ENCODE data around the gene ZIC1. TPM values are rescaled to one million over a fixed set of nuclear protein-coding genes. Genes with fewer than 3 reads are reported as not detected.

Gene ZIC1
- total RNA-seq, 1 experiment from 2014 or later = not detected

- POLR2A ChIA-PET = no interaction called here
- Histone ChIP-seq H3K4me3 (replicated peaks in 1 of 2; ENCODE audit: low read depth in 1 of 2, low read length in 2 of 2) (no peak overlapping the region), H2AFZ (ENCODE audit: low read depth, low read length, poor library complexity, severe bottlenecking) (no peak overlapping the region), H3K79me2 (ENCODE audit: insufficient read depth, low read length) (no peaks in the 10 kb centered on the region), H3K4me1 (ENCODE audit: control insufficient read depth in 1 of 2, insufficient read depth in 2 of 2, low read length in 2 of 2) (no peaks in the 10 kb centered on the region), H3K9me3 (ENCODE audit: control insufficient read depth in 1 of 2, insufficient read depth in 1 of 2, low read depth in 1 of 2, low read length in 2 of 2) (no peaks in the 10 kb centered on the region), H3K27ac (ENCODE audit: low read depth, low read length) (no peak overlapping the region), H4K20me1 (ENCODE audit: insufficient read depth) (no peaks in the 10 kb centered on the region), H3K4me2 (ENCODE audit: low read length) (no peak overlapping the region), H3K36me3 (ENCODE audit: control insufficient read depth in 1 of 2, insufficient read depth in 2 of 2, low read length in 2 of 2) (no peaks in the 10 kb centered on the region), H3K9me2 (ENCODE audit: insufficient read depth) (no peaks in the 10 kb centered on the region), H3K27me3 (ENCODE audit: insufficient read depth, low read length) (no peaks in the 10 kb centered on the region), H3K9ac (ENCODE audit: low read length) (no peak overlapping the region)
- TF ChIP-seq CTCF (IDR thresholded peaks at IDR 0.05 in 2 of 3, conservative IDR thresholded peaks at IDR 0.05 in 1 of 3; ENCODE audit: borderline replicate concordance in 1 of 3, insufficient read depth in 1 of 3, low read depth in 2 of 3, low read length in 2 of 3) = no peak
- TF ChIP-seq ELF1 (IDR thresholded peaks at IDR 0.05; ENCODE audit: borderline replicate concordance, low read depth) = no peak
- TF ChIP-seq REST (IDR thresholded peaks at IDR 0.05; ENCODE audit: low read depth) = no peak
- no peak for TF ChIP-seq RAD21 (IDR thresholded peaks at IDR 0.05; ENCODE audit: low read depth)
- no peak for TF ChIP-seq EZH2 (IDR thresholded peaks at IDR 0.05)
- no peak for TF ChIP-seq POLR2A (IDR thresholded peaks at IDR 0.05; ENCODE audit: borderline replicate concordance, extremely low read depth, insufficient read depth, insufficient read length)
- TF ChIP-seq ZNF274 (IDR thresholded peaks at IDR 0.05; ENCODE audit: low read depth, low read length) = no peak
- no peak for TF ChIP-seq CBX3 (IDR thresholded peaks at IDR 0.05; ENCODE audit: low read depth)
- TF ChIP-seq CEBPB (IDR thresholded peaks at IDR 0.05; ENCODE audit: low read depth) = no peak
- no peak for TF ChIP-seq SP1 (IDR thresholded peaks at IDR 0.05; ENCODE audit: low read depth)
- TF ChIP-seq EZH2phosphoT487 (IDR thresholded peaks at IDR 0.05; ENCODE audit: borderline replicate concordance) = no peak
- TF ChIP-seq, protein P1, sequence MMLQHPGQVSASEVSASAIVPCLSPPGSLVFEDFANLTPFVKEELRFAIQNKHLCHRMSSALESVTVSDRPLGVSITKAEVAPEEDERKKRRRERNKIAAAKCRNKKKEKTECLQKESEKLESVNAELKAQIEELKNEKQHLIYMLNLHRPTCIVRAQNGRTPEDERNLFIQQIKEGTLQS (IDR thresholded peaks at IDR 0.05) = no peak
- TF ChIP-seq POLR2AphosphoS5 (IDR thresholded peaks at IDR 0.05; ENCODE audit: low read depth, low read length) = no peak
- intact Hi-C loops (cut with micrococcal nuclease) = no loop called here
- RAD21 ChIA-PET (ENCODE audit: low non-redundant PET in 1 of 2, low total read pairs in 2 of 2, uncharacterized antibody in 2 of 2, unreplicated experiment in 2 of 2) = interaction anchor here in 1 of 2 experiments (0.7 kb wide), 1 partner anchor 508 kb away, joined by 3 read pairs; no protein-coding TSS in a partner anchor
- CTCF ChIA-PET = no interaction called here
- BruUV-seq (replicated peaks) = no TSS peak
- ATAC-seq (no peak), DNase-seq (ENCODE audit: low read depth, low spot score) (no peak)
Measured at GRCh38 chr3:147422196-147422595, 13.0 kb downstream of the ZIC1 start.

All from HCT116 (cell line).